Medulla oblongata (tissue), 1 donor: ENCODE data around the gene WDR7.

ENCODE experiments used
- DNase-seq: peaks from one replicate; pipeline ENCODE4 v3.0.0-alpha.2; 2015; ENCODE audit errors: extremely low spot score

Gene WDR7

DNA sequence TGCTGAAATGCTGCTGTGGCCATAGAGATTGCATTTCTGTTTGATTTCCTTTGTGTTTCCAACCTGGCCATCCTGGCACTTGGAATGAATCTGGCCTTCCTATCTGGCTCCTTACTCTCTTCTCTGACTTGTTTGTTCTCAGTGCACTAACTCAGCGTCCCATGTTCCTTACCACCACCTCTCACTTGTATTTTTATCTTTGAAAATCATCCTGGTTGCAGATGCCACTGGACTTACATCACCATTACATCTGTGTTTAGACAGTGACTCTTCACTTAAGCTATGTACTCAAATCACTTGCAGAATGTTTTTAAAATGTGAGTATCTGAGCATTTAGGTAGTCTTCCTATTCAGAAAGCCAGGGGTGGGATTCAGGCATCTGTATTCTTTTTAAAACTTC lies 239.5 kb downstream of the WDR7 start:
- DNase-seq, result no peak

DNA sequence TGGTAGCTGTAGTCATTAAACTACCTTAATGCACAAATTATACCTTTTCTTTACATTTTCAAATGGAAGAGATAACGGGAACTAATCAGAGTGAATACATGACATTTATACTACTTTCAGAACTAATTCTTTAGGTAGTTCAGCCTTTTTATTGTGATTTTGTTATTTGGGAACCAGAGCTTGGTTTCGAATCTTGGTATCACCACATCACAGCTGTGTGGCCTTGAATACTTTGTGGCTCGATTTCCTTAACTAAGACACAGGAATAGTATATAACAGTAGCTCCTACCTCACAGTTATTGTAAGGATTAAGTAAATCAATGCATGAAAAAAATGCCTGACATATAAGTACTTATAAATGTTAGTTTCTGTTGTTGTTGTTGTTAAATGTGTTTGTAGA lies 240.0 kb downstream of the WDR7 start:
- DNase-seq, result no peak

DNA sequence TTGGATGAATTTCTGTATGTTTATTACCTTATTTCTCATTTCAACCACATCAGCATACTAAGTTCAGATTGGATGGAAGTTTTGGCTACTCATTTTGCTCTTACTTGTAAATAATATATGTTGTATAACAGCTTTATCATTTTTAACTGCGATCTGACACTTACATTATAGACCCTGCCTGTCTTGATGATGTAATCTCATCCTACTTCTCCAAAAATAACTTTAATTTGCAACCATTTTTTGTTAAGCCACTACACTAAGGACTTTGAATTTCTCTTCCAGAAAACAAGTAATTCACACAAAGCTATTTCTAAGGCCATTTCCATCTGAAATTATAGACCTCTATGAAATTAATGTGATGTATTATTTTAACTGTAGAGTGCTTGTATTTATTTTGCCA lies 240.7 kb downstream of the WDR7 start:
- no peak for DNase-seq

DNA sequence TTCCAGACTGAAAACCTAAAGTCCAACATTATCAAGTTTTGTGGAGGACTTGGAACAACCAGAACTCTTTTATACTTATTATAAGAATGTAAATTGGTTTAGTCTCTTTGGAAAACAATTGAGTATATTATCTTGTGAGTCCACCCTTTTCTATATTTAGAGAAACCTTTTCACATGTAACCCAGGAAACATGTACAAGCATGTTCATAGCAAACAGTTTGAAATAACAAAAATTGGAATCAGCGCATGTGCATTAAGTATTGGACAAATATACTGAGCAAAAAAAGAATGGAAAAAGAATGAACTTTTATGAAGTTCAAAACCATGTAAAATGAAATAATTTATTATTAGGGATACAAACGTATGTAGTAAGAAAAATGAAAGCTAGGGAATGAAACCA lies 246.0 kb downstream of the WDR7 start:
- DNase-seq, result no peak

DNA sequence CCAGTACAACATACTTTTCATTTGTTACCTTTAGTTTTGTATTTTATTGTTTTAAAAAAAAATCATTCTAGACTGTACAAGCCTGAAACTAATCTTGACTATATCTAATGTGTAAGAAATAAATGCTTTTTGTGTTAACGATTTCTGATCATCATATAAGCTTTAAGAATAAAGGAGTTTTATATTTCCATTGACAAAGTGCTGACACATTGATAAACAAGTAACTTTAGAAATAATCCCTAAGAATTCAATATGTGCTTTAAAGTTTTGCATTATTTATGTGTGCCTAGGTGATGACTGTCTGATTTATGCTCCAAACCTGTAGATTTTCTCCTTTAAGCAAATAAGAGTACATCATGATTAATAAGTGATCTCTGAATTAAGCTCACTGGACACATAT lies 248.5 kb downstream of the WDR7 start:
- no peak for DNase-seq

DNA sequence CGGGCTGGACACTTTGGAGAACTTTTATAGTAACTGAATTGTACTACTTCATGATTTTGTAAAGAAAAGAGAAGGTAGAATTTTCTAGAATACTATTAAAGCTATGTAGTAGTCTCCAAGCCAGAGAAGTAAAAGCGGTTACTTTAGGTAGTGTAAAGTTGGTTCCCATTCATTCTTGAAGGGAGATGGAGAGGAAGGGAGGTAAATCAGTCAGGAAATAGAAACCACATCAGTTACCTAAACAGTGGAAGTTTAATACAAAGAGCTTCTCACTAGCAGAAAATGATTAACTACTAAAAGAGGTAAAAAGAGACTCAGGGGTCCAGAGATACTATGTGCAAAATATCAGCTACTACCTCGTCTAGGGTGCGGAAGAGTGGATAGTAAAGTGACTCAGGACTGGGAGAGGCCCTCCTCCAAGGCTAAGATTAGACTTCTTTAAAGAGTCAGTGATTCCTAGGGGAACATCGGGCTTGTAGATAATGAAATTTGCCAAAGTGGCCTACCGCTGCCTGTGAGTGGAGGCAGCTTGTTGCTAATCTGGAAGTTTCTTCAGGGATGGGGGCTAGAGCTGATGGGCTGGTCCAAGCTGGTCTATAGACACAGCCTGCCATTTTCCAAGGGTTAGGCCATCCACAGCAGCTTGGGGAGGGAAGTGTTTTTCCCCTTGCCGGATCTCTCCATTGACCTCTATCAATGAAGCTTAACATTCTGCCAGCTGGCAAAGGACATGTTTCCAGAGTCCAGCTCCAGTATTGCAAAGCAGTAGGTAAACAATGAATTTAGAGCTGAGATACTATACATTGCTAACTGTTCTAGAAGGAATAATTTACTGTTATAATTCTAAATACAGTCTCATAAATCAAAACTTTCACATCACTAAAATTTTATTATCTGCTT lies 249.3 kb downstream of the WDR7 start:
- DNase-seq, result no peak

DNA sequence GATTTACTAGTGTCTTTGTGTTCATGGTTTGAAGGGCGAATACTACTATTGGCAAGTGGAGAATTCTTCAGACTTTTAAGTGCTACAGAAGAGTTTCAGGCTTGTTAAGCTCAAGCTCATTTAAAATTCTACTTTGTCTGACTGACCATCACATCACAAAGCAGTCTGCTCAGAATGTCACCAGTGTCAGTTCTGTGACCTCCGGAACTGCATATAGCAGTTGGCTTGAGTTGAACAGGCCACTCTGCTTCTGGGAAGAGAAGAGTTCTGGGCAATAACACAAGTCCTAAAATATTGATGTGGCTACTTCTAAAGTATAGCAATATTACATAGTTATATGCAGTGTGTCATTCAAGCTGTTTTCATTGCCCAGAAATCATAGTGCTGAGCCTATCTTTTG lies 250.8 kb downstream of the WDR7 start:
- peak; percentile 34 for DNase-seq

DNA sequence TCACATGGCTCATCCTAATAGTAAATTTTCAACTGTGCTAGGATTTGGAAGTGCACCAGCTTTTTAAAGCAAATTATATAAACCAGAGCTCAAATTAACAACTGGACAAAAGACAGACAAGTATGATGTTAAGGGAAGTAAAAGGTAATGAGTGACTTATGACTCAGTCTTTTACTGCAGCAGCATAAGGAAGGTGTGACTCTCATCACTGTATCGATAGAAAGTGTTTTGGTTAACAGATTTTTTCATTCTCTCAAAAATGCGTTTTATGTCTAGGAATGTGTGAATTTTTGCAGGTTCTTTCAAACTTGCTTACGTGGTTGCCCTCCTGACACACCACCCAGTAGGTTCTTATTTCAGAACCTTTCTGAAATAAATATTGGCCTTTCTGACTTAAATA lies 251.5 kb downstream of the WDR7 start:
- no peak for DNase-seq

DNA sequence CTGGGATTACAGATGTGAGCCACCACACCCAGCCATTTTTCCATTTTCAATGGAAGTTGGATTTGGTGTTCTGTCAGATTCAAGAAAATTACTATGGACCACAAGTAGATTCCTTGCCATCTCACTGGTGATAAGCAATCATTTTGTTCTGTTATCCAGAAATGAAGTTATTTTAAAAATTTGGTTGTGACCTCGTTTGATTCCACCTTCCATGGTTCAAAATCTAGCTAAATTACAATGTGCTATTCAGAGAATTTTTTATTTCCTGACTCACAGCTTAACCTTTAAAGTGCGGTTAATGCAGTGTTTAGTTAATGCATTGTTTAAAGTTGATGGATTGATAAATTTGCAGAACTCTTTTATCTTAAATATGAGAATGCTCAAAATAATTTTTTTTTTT lies 252.5 kb downstream of the WDR7 start:
- no peak for DNase-seq

DNA sequence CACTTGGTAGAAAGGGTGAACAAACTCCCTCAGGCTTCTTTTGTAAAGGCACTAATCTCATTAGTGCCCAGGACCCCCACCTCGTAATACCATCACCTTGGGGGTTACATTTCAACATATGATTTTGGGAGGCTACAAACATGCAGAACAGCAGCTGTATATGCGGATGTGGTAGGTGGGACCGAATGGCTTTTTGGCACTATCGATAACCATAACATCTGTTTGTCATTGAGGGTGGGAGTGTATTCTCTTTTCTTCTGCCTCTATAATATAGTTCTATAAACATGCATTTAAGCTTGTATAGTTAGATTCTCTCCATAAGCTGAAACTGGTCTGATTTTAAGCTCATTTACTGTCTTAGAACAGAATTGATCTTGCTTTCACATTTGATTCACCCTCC lies 256.6 kb downstream of the WDR7 start:
- no peak for DNase-seq

DNA sequence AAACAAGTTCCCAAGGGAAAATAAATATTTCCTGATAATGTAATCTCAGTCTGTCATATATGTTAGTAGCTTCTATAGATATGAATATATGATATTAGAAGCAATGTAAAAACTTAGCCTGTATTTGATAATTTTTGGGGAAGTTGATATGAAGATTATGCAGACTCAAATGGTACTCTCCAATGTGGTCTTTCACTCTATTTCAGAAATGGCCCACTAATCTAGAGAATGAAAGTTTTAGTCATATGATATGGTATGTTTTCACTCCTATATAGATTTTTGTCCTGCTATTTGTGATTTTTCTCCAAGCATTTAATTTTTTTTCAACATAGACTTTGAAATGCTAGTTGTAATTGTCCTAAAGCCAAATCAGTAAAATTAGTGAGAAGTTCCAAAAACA lies 259.1 kb downstream of the WDR7 start:
- no peak for DNase-seq

DNA sequence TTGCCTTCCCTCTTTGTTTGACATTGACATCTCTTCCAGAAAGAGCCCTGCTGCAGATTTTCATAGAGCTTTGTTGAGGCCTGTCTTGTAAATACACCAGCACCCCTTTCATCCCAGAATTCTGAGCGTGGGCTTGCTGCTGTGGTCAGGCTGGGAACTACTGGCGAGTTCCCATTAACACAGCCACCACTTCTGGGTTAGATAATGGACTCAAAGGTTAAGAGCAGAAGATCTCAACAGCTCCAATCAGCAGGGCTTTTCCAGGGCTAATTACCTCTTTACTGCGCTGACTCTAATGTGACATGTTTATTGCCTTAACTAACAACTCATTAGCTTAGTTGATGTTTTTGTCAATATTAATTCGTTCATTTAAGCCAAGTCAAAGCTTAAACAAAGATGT lies 259.8 kb downstream of the WDR7 start:
- no peak for DNase-seq

DNA sequence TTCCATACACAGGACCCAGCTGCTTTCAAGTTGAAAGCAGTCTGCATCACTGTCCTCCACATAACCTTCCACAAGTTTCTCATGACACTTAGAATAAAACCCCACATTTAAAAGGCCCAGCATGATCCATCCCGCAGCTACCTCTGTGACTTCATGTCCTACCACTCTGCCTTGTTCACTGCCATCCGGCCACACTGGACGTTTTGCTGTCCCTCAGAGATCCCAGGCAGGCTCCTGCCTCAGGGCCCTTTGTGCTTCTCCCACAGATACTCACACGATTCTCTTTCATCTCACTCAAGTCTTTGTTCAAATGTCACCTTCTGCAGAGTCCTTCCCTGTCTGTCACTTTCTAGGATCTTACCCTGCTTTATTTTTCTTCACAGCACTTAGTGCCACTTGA lies 262.8 kb downstream of the WDR7 start:
- no peak for DNase-seq

DNA sequence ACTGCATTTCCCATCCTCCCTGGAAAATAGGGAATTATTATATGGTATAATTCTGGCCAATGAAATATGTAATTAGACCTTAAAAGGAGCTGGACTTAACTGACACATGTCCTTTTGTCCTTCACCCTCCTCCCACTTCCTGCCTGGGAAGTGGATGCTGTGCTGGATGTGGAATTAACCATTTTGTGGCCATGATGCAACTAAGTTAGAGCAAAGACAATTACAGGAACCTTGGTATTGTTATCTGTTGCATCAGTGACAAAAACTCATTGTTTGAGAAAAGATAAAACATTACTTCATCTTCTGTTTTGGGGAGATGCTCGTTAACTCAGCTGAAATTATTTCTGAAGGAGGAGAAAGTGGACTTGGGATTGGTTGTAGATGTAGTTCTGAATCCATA lies 268.0 kb downstream of the WDR7 start:
- no peak for DNase-seq

DNA sequence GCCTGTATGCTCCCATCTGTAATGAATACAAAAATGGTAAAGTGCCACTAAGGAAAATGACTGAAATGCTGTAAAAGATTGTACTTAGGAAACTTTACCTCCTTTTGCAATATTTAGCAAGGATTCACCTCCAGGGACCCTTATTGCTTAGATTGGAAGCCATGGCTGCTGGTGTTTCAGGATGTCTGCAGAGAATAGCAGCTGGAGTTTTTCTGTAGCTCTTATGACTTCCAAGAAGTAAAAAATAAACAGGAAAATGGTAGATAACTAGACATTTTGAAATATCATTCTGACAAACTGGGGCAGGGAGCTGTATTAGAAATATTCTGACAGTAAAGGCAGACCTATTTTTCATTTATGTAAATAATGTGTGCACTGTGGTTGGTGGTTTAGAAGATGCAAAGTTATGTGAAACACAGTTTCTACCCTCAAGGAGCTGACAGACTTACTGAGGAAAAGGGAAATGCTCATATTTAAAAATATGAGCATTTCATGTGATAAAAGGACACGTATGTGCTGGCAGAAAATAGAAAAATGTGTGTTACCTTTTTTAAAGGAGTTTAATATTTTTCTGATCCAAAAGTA lies 270.8 kb downstream of the WDR7 start:
- no peak for DNase-seq

DNA sequence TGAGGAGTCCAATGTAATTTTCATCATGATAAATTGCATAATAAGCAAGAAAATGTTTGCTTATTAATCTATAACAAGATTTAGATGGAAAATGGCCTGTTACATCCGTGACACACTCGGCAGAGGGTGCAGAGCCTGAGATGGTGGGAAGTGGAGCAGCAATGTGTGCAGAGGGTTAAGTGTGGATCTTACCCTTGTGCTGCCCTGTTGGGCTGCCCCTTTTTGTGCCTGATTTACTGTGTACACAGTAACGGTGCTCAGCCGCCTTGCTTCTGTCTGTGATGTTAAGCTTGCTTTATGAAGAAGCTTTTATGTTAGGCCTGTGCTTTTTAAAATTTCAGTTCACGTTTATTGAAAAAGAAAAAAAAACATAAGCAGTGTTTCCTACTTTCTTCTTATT lies 275.6 kb downstream of the WDR7 start:
- no peak for DNase-seq

DNA sequence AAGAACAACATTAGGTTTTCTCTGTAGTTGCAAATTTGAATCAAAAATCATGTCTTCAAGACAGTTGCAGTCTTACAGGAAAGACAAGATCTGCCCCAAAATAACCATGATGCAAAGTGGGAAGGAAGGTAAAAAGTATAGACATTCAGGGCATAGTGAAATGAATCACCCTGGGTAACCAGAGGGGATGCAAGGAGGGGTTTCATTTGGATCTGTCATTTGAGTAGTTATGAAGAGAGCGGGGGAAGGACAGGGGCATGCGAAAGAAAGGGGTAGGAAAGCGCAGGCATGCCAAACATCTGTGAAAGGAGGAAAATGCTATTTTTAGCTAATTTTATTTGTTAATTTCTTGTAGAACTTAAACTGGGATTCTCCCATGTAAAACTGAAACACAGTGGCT lies 276.6 kb downstream of the WDR7 start:
- DNase-seq, result no peak

DNA sequence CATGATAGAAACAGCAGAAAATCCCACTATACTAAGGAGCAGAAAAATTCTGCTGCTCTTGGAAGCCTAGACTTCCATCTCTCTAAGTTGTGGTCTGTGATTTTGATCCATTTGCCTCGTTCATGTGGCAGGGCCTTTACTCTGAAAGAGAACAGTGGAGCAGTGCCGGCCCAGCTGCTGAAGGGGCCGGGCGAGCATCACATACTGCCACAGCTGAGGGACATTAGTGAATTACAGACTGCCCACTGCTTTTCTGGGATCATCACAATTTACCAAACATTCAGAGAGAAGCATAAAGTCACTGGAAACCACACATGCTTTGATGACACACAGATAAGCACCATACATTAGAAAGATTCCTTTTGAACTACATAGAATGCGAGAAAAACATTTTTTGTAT lies 278.7 kb downstream of the WDR7 start:
- DNase-seq, result peak; percentile 27

DNA sequence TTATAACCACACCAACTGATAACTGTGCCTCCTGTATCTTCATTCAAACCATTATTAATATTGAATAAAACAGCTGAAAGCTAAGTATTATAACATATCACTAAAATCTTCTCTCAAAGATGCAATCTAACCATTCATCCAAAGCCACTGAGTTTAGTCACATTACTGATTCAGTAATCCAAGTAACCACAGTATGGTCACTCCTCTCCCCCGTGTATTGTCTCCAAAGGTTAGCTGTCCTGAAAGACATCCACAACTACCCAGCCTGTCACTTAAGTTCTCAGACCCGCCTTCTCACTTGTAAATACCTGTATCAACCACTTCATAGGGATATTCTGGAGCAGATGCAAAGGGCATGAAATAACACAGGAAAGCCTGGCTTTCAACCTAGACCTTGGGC lies 282.3 kb downstream of the WDR7 start:
- DNase-seq, result no peak

DNA sequence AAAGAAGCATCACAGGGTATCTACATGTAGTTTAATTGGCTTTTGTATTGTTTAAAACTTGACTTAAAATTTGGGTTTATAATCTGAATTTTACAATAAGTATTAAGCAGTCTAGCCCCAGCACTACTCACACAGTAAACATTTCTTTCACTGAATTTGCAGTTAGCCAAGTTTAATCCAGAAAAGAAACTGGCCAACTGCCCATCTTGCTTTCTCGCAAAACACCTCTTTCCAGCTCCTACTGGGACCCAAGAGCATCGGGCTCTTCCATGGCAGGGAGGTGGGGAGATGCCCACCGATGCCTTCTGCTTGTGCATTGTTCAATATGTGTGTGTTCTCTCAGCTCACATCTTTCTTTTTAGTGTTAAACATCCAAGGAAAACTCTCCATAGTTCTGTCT lies 283.0 kb downstream of the WDR7 start:
- DNase-seq, result no peak

DNA sequence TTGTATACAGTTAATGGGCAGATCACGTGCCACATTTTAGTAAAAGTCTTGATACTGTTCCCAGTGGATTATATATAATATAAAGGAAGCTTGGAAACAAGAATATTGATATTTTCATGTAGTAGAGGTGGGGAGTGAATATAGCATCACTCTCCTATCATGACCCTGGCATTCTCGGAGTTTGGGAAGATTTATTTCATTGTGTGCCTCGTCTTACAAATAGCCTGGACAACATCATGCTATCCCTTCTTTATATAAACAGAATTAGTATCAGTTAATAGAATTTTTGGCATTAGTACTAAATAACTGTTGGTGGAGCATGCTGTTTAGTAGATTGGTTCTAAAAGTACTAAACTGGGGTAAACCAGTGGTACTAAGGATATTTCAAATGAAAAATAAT lies 283.7 kb downstream of the WDR7 start:
- no peak for DNase-seq

DNA sequence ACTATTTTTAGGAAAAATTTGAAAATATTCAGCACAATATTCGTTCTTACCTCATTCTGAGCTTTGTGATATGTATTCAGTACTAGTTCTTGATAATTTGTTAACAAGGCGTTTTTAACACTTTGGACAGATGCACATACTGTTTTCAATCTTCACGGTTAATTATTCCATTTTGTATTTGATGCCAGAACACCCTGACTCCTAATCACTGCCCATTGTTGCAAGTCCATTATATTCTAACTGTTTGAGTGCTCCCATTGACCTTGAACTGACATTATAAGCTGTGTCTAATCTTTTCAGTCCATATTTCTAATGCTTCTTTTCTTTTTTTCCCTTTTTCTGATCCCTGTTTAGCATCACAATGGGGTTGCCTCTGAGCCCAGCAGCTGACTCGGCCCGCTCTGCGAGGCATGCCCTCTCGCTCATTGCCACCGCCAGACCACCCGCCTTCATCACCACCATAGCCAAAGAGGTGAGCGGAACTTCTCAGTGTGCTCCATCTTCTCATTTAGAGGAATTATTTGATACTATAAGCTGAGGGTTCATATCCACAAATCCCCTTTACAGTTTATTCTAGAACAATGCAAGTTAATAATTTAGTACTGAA lies 284.4 kb downstream of the WDR7 start:
- no peak for DNase-seq

DNA sequence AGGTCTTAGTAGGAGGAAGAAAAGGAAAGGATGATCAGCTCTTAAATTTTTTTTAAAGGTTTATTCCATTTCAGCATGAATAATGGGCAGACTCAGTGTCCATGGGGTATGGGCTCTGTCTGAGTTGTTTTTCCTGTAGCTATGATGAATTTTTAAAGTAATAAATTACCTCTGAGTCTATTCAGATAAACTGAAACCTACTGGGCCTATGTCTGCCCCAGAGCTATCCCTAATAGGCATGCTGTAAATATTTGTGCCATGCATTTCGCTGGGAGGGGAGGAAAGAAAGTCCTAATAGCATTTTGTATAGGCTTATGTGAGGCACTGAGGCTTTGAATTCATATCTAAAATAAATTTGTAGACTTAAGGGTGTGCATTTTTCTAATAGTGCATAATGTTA lies 285.3 kb downstream of the WDR7 start:
- DNase-seq, result no peak
